ENCODE results near the gene PDE8A. TPM values are rescaled to one million over a fixed set of nuclear protein-coding genes. Genes with fewer than 3 reads are reported as not detected.

The PDE8A gene
- total and polyA plus RNA-seq, 10 of the 15 experiments (the other 5 are each of a cell fraction or from before 2014, with no cell fraction given): 6.7 to 69.2 (median 27.2) TPM

DNA sequence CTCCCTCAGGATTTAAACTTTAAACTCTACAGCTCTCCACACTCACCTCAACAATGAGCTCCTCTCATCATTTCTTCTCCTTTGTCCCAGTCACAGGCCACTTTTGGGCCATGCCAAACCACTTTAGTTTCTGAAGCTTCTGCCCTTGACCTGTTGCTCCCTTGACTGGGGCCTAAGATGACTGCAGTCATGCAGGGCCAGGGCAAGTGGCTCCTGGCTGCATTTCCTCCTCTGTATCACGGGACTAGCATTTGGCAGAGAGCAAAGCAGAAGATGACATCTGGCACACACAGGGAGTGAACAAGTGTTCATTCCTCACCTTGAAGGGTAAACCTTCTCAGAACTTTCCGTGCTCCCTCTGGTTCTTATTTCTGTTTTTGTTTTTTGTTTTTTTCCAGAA lies 136.9 kb downstream of the PDE8A start:
- no peak for DNase-seq (ENCODE audit: low read depth, low spot score)
- CTCF ChIA-PET: interaction anchor here (0.9 kb wide), 1 partner anchor 13 kb away, joined by 4 read pairs; no protein-coding TSS in a partner anchor
- peaks cover 0 to 19% of the 10 kb centered on the region in 2 experiments; a peak in 3 of 4 replicates for H3K36me3 ChIP-seq (ENCODE audit: control insufficient read depth in 2 of 2, insufficient read depth in 2 of 2, low read length in 1 of 2)
- H3K27me3 ChIP-seq (replicated peaks in 1 of 2; ENCODE audit: control insufficient read depth in 2 of 2, insufficient read depth in 2 of 2, low read length in 1 of 2): no peaks in the 10 kb centered on the region
- BruUV-seq (replicated peaks): no TSS peak
- POLR2A ChIA-PET: no interaction called here
- H2AFZ ChIP-seq (ENCODE audit: control insufficient read depth, low read depth, low read length): no peak overlapping the region
- H3K27ac ChIP-seq (ENCODE audit: control insufficient read depth, insufficient read depth): no peak overlapping the region
- SMC1A ChIA-PET (ENCODE audit: uncharacterized antibody, unreplicated experiment): no interaction called here
- in situ Hi-C loops (cut with MboI): no loop called here
- no peak overlapping the region for H3K9ac ChIP-seq (ENCODE audit: control insufficient read depth, insufficient read depth, low read length)
- H3K9me3 ChIP-seq (replicated peaks; ENCODE audit: control insufficient read depth, insufficient read depth, low read length): no peaks in the 10 kb centered on the region
- no peak for ATAC-seq
- H3K4me1 ChIP-seq (ENCODE audit: control insufficient read depth, insufficient read depth, low read length): peaks cover 13% of the 10 kb centered on the region
- intact Hi-C loops (cut with micrococcal nuclease; ENCODE audit: unreplicated experiment): no loop called here
- RAD21 ChIA-PET (ENCODE audit: unreplicated experiment): no interaction called here
- WGBS (ENCODE audit: insufficient coverage, insufficient replicate concordance, low lambda C conversion rate, missing lambda C conversion rate): 75% methylated on average over 2 of the region's 2 CpGs
- H3K79me2 ChIP-seq (ENCODE audit: control insufficient read depth, insufficient read depth, low read length): no peaks in the 10 kb centered on the region
- no peak overlapping the region for H3K4me2 ChIP-seq (ENCODE audit: control insufficient read depth, insufficient read depth)
- no peak overlapping the region for H3K4me3 ChIP-seq
- H4K20me1 ChIP-seq (ENCODE audit: control insufficient read depth, insufficient read depth): no peaks in the 10 kb centered on the region
- no peak for FAIRE-seq
- TF ChIP-seq CHD2 (IDR thresholded peaks at IDR 0.05; ENCODE audit: borderline replicate concordance, low read depth, low read length) (no peak), SP1 (IDR thresholded peaks at IDR 0.05; ENCODE audit: low read depth, low read length) (no peak), ZNF384 (IDR thresholded peaks at IDR 0.05; ENCODE audit: borderline replicate concordance, low read depth, low read length) (no peak), JUNB (IDR thresholded peaks at IDR 0.05) (no peak), BRCA1 (IDR thresholded peaks at IDR 0.05; ENCODE audit: low read depth, low read length) (no peak), JUND (IDR thresholded peaks at IDR 0.05; ENCODE audit: low read depth, low read length) (no peak), RUNX3 (IDR thresholded peaks at IDR 0.05; ENCODE audit: low read length) (no peak), DPF2 (IDR thresholded peaks at IDR 0.05) (no peak), PAX8 (IDR thresholded peaks at IDR 0.05) (no peak), ZNF622 (IDR thresholded peaks at IDR 0.05) (no peak), SIX5 (IDR thresholded peaks at IDR 0.05; ENCODE audit: low read depth, low read length, severe bottlenecking) (no peak), ZBED1 (IDR thresholded peaks at IDR 0.05; ENCODE audit: borderline replicate concordance) (no peak), HDAC6 (IDR thresholded peaks at IDR 0.05; ENCODE audit: unreplicated experiment) (no peak), POU2F2 (IDR thresholded peaks at IDR 0.05; ENCODE audit: borderline replicate concordance, low read depth, low read length) (no peak), POLR2A (IDR thresholded peaks at IDR 0.05; ENCODE audit: low read depth, low read length) (no peak), BMI1 (IDR thresholded peaks at IDR 0.05; ENCODE audit: borderline replicate concordance) (no peak)
- TF ChIP-seq, protein P1, sequence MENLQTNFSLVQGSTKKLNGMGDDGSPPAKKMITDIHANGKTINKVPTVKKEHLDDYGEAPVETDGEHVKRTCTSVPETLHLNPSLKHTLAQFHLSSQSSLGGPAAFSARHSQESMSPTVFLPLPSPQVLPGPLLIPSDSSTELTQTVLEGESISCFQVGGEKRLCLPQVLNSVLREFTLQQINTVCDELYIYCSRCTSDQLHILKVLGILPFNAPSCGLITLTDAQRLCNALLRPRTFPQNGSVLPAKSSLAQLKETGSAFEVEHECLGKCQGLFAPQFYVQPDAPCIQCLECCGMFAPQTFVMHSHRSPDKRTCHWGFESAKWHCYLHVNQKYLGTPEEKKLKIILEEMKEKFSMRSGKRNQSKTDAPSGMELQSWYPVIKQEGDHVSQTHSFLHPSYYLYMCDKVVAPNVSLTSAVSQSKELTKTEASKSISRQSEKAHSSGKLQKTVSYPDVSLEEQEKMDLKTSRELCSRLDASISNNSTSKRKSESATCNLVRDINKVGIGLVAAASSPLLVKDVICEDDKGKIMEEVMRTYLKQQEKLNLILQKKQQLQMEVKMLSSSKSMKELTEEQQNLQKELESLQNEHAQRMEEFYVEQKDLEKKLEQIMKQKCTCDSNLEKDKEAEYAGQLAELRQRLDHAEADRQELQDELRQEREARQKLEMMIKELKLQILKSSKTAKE (IDR thresholded peaks at IDR 0.05; ENCODE audit: low read depth, poor library complexity, severe bottlenecking): no peak
- TF ChIP-seq, protein P2, sequence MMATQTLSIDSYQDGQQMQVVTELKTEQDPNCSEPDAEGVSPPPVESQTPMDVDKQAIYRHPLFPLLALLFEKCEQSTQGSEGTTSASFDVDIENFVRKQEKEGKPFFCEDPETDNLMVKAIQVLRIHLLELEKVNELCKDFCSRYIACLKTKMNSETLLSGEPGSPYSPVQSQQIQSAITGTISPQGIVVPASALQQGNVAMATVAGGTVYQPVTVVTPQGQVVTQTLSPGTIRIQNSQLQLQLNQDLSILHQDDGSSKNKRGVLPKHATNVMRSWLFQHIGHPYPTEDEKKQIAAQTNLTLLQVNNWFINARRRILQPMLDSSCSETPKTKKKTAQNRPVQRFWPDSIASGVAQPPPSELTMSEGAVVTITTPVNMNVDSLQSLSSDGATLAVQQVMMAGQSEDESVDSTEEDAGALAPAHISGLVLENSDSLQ (IDR thresholded peaks at IDR 0.05): no peak
- TF ChIP-seq, protein P3, sequence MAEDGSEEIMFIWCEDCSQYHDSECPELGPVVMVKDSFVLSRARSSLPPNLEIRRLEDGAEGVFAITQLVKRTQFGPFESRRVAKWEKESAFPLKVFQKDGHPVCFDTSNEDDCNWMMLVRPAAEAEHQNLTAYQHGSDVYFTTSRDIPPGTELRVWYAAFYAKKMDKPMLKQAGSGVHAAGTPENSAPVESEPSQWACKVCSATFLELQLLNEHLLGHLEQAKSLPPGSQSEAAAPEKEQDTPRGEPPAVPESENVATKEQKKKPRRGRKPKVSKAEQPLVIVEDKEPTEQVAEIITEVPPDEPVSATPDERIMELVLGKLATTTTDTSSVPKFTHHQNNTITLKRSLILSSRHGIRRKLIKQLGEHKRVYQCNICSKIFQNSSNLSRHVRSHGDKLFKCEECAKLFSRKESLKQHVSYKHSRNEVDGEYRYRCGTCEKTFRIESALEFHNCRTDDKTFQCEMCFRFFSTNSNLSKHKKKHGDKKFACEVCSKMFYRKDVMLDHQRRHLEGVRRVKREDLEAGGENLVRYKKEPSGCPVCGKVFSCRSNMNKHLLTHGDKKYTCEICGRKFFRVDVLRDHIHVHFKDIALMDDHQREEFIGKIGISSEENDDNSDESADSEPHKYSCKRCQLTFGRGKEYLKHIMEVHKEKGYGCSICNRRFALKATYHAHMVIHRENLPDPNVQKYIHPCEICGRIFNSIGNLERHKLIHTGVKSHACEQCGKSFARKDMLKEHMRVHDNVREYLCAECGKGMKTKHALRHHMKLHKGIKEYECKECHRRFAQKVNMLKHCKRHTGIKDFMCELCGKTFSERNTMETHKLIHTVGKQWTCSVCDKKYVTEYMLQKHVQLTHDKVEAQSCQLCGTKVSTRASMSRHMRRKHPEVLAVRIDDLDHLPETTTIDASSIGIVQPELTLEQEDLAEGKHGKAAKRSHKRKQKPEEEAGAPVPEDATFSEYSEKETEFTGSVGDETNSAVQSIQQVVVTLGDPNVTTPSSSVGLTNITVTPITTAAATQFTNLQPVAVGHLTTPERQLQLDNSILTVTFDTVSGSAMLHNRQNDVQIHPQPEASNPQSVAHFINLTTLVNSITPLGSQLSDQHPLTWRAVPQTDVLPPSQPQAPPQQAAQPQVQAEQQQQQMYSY (CRISPR knock-in tag; IDR thresholded peaks at IDR 0.05): no peak
